Karpas-422 (cell line): ENCODE results near the gene PDPR. TPM values are rescaled to one million over a fixed set of nuclear protein-coding genes. Genes with fewer than 3 reads are reported as not detected.
A peak's percentile ranks its signal among the peaks of the same experiment; 100 is the strongest.
"Not testable (repeated sequence)": the region's sequence is repeated elsewhere in the genome, so short reads cannot be mapped to it uniquely, and the experiment has no call there.

Experiments used
- DNase-seq: peaks from one replicate; pipeline ENCODE4 v3.0.0-alpha.2; 2015
- H2AFZ ChIP-seq: fragments of 200-600 bp; sonication (generic); 2 replicates; pipeline ENCODE4 v1.6.1; 2014; ENCODE audit warnings: antibody characterized with exemption, low read length, mixed read lengths
- H3K27ac ChIP-seq: fragments of 200-600 bp; sonication (generic); 2 replicates; pipeline ENCODE4 v1.5.1; 2014; ENCODE audit warnings: mild to moderate bottlenecking, low read length, moderate library complexity
- H3K27me3 ChIP-seq: fragments of 200-600 bp; sonication (generic); 2 replicates; pipeline ENCODE4 v1.6.1; 2014; ENCODE audit warnings: low read length, mixed read lengths
- H3K36me3 ChIP-seq: fragments of 200-600 bp; sonication (generic); 2 replicates; pipeline ENCODE4 v1.6.1; 2014; ENCODE audit warnings: low read length, mixed read lengths; ENCODE audit not compliant: insufficient read depth
- H3K4me1 ChIP-seq: fragments of 200-600 bp; sonication (generic); 2 replicates; pipeline ENCODE4 v1.6.1; 2014; ENCODE audit warnings: mild to moderate bottlenecking, low read length, mixed read lengths
- H3K4me2 ChIP-seq: fragments of 200-600 bp; sonication (generic); 2 replicates; pipeline ENCODE4 v1.6.1; 2014; ENCODE audit warnings: low read length, low read depth, mild to moderate bottlenecking; ENCODE audit not compliant: poor library complexity, severe bottlenecking
- H3K4me3 ChIP-seq: fragments of 200-600 bp; sonication (generic); 2 replicates; pipeline ENCODE4 v1.5.1; 2014; ENCODE audit warnings: mild to moderate bottlenecking, antibody characterized with exemption, low read length, mixed read lengths
- H3K79me2 ChIP-seq: fragments of 200-600 bp; sonication (generic); 2 replicates; pipeline ENCODE4 v1.6.1; 2014; ENCODE audit warnings: mild to moderate bottlenecking, low read length, mixed read lengths
- H3K9ac ChIP-seq: fragments of 200-600 bp; sonication (generic); 2 replicates; pipeline ENCODE4 v1.6.0; 2014; ENCODE audit warnings: low read length
- H3K9me2 ChIP-seq: fragments of 200-600 bp; sonication (generic), shearing (Covaris generic); replicated peaks from 2 replicates; pipeline ENCODE4 v1.6.0; 2014; ENCODE audit warnings: mild to moderate bottlenecking, low read length, moderate library complexity; ENCODE audit not compliant: insufficient read depth
- H3K9me3 ChIP-seq: fragments of 300-700, 200-600 bp; sonication (generic); 2 replicates; pipeline ENCODE4 v1.6.1; 2014; ENCODE audit warnings: low read length, mixed read lengths
- H4K20me1 ChIP-seq: fragments of 200-600 bp; sonication (generic); 2 replicates; pipeline ENCODE4 v1.6.1; 2014; ENCODE audit warnings: mild to moderate bottlenecking, antibody characterized with exemption, low read length, low read depth; ENCODE audit not compliant: insufficient read depth
- total RNA-seq: library from RNA; depleted of rRNA; stranded (reverse); fragments of >200 nt; shearing (Covaris generic); gene quantifications from 2 replicates; pipeline ENCODE4 v1.2.3, GENCODE V29; 2014; ENCODE audit warnings: low replicate concordance

PDPR gene
- total RNA-seq, 1 experiment from 2014 or later: 14.7 TPM

DNA sequence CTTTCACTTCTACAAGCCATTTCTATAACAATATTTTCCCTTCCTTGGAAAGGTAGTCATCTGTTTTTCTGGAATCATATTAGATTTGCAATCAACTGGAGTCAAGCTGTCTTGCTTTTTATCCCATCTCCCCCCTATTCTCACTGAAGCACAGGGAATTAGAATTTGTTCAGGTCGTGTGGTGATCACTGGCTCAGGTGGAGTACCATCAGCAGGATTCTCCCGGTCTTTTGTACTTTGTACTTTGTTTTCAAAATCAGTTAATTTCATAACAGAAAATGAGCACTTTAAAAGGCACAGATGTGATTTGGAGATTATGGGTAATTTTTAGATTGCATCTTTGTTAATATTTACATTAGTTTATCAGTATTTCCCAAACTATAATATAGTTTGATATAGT is 26.0 kb upstream of the PDPR start:
- H3K27me3 ChIP-seq, H3K4me3 ChIP-seq, H3K27ac ChIP-seq, H4K20me1 ChIP-seq, H3K79me2 ChIP-seq, H3K9me3 ChIP-seq, H3K9ac ChIP-seq, H3K4me2 ChIP-seq, DNase-seq, H3K36me3 ChIP-seq, H3K9me2 ChIP-seq, H2AFZ ChIP-seq, H3K4me1 ChIP-seq: not testable (repeated sequence)

DNA sequence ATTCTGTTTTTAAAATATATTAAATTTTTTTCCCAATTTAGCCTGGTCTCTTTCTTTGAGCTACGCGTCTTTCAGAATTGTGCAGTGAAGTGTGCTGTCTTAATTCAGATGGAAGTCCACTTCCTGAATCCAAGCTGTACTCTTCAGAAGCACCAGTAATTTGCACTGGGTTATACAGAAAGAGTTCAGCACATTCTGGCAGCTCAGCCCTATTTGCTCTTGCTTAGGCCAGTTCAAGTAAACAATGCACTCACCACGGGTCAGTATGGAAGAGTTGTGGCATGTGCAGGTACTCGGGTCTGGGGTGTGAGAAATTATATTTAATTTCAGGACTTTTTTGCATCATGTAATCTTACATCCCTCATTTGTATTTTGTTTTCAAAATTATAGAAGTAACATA is 25.3 kb upstream of the PDPR start:
- not testable (repeated sequence) for H3K4me3 ChIP-seq, H3K36me3 ChIP-seq, H3K9me2 ChIP-seq, H3K27me3 ChIP-seq, H3K4me2 ChIP-seq, DNase-seq, H3K9ac ChIP-seq, H3K9me3 ChIP-seq, H3K4me1 ChIP-seq, H4K20me1 ChIP-seq, H2AFZ ChIP-seq, H3K27ac ChIP-seq, H3K79me2 ChIP-seq

DNA sequence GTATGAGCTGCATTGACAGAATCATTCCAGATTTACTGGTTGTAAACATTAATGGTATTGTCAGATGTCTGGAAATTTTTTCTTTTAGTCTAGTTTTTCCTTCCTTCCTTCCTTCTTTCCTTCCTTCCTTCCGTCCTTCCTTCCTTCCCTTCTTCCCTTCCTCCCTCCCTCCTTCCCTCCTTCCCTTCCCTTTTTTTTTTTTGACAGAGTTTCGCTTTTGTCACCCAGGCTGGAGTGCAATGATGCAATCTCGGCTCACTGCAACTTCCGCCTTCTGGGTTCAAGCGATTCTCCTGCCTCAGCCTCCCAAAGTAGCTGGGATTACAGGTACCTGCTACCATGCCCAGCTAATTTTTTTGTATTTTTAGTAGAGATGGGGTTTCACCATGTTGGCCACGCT is 24.8 kb upstream of the PDPR start:
- H3K9ac ChIP-seq, H3K4me2 ChIP-seq, H3K9me3 ChIP-seq, DNase-seq, H4K20me1 ChIP-seq, H3K4me3 ChIP-seq, H2AFZ ChIP-seq, H3K27me3 ChIP-seq, H3K79me2 ChIP-seq, H3K36me3 ChIP-seq, H3K4me1 ChIP-seq, H3K9me2 ChIP-seq, H3K27ac ChIP-seq: not testable (repeated sequence)

DNA sequence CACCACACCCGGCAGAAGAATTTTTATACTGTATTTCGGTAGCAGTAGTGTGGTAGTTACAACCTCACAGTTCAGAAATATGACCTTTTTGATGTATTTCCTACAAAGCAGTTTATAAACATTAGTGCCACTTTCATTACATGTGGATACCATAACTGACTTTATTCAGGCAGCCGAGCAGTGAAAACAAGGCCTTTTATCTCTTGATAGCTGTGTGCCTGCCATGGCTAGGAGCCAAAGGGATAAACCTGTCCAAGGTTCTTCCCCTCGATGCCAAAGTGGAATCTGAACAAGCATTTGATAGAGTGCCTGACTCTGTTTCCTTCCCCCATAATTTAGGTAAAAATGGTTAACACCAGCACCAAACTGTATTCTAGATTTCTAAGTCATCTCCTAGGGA is 23.0 kb upstream of the PDPR start:
- H3K79me2 ChIP-seq, H3K4me3 ChIP-seq, H3K4me1 ChIP-seq, H3K9me2 ChIP-seq, H2AFZ ChIP-seq, H3K4me2 ChIP-seq, H3K9ac ChIP-seq, H3K27ac ChIP-seq, H4K20me1 ChIP-seq, H3K36me3 ChIP-seq, H3K27me3 ChIP-seq, DNase-seq, H3K9me3 ChIP-seq: not testable (repeated sequence)

DNA sequence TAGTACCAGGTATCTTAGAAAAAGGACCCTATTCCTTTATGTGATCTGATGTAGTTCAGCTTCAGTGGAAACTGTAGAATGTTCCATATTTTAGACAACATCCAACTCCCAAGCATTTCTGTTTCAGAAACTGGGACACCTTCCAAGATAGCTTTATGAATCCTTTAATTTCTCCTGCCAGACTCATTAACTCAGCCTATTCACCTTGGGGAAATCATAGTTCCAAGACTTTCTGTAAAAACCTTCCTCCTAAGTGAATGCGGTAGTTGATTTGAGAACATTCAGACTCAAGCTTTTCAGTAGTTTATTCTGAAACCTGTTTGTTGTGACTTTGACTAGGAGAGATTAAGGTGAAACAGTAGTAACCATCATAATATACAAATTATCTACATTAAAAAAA is 20.0 kb upstream of the PDPR start:
- not testable (repeated sequence) for H3K9me2 ChIP-seq, DNase-seq, H3K79me2 ChIP-seq, H3K9me3 ChIP-seq, H3K4me1 ChIP-seq, H2AFZ ChIP-seq, H3K36me3 ChIP-seq, H4K20me1 ChIP-seq, H3K4me2 ChIP-seq, H3K27me3 ChIP-seq, H3K27ac ChIP-seq, H3K9ac ChIP-seq, H3K4me3 ChIP-seq

DNA sequence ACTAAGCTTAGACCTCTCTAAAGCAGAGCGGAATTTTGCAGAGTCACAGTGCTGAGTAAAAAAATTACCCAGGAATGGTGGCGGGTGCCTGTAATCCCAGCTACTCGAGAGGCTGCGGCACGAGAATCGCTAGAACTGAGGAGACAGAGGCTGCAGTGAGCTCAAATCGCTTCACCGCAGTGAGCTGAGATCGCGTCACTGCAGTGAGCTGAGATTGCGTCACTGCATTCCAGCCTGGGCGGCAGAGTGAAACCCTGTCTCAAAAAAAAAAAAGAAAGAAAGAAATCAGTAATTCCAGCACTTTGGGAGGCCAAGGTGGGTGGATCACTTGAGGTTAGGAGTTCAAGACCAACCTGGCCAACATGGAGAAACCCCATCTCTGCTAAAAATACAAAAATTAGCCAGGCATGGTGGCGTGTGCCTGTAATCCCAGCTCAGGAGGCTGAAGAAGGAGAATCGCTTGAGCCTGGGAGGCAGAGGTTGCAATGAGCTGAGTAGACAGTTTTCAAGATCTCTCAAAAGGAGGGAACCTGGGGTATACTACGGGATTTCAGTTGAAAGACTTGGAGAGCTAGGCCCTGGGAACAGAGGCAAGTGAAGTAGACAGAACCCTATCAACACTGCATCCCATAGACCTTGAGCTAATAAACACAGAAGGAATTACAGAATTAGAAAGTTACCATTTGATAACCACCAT is 4.4 kb upstream of the PDPR start:
- H3K79me2 ChIP-seq, H3K9me3 ChIP-seq, H2AFZ ChIP-seq, H4K20me1 ChIP-seq, H3K9me2 ChIP-seq, DNase-seq, H3K36me3 ChIP-seq, H3K27me3 ChIP-seq, H3K4me3 ChIP-seq, H3K4me1 ChIP-seq, H3K4me2 ChIP-seq, H3K27ac ChIP-seq, H3K9ac ChIP-seq: not testable (repeated sequence)

DNA sequence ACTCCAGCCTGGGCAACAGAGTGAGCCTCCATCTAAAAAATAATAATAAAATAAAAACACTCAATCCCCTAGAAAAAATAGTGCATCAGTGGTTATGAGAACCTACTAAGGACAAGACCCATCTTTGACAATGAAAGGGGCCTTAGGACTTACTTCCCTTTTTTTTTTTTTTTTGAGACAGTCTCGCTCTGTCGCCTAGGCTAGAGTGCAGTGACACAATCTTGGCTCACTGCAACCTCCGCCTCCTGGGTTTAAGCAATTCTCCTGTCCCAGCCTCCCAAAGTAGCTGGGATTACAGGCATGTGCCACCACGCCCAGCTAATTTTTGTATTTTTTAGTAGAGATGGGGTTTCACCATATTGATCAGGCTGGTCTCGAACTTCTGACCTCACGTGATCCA is 2.0 kb upstream of the PDPR start:
- not testable (repeated sequence) for H2AFZ ChIP-seq, H3K4me1 ChIP-seq, H3K9me2 ChIP-seq, H3K27ac ChIP-seq, H3K4me3 ChIP-seq, H3K36me3 ChIP-seq, H3K4me2 ChIP-seq, H4K20me1 ChIP-seq, H3K9me3 ChIP-seq, H3K27me3 ChIP-seq, H3K9ac ChIP-seq
- peaks cover 19% of the 10 kb centered on the region for H3K79me2 ChIP-seq
- peak; percentile 61 for DNase-seq

DNA sequence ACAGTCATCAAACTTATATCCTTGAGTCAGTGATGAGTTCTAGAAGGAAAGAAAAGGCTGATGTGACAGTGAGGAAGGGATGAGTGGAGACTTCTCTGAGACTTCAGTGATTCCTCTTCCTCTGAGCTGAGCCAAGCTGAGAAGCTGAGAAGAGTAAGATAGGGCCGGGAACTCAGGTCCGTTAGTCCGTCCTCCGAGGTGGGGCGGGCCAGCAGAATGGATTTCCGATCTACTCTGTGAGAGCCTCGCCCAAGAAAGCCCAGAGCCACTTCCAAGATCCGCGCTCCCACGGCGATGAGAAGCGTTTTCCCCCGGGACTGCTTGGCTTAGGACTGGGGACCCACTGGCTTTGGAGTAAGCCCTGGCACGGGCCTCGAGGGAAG is 542 bp upstream of the PDPR start:
- not testable (repeated sequence) for H3K9me3 ChIP-seq, H3K4me1 ChIP-seq, H2AFZ ChIP-seq, H4K20me1 ChIP-seq, H3K9me2 ChIP-seq, DNase-seq, H3K27me3 ChIP-seq, H3K27ac ChIP-seq, H3K36me3 ChIP-seq
- Histone ChIP-seq H3K4me2 (peak overlapping the region; percentile 44), H3K4me3 (peak overlapping the region; percentile 95), H3K9ac (peak overlapping the region; percentile 53), H3K79me2 (peaks cover 32% of the 10 kb centered on the region)

DNA sequence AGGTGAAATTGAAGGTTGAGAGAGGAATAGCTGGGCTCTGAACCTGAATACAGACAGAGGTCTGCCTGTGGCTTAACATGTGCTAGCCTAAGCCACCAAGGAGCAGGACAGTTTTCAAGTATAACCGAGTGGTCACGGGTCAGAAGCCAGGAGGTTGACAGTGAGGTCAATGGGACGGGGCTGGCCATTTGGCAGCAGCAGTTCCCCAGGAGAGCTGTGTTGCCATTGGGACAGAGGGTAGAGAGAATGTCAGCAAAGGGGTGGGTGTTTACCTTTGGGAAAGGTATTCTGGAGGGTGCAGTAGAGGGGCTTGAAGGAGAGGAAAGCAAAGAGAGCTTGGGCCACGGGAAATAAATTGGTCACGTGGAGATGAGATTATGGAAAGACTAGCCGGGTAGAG is 4.2 kb downstream of the PDPR start:
- not testable (repeated sequence) for H3K9me2 ChIP-seq, H3K4me2 ChIP-seq, H2AFZ ChIP-seq, H3K27me3 ChIP-seq, H3K27ac ChIP-seq, H4K20me1 ChIP-seq, H3K4me1 ChIP-seq, H3K4me3 ChIP-seq, H3K9ac ChIP-seq, H3K9me3 ChIP-seq, DNase-seq, H3K36me3 ChIP-seq
- H3K79me2 ChIP-seq: peaks cover 34% of the 10 kb centered on the region
